HG03064 (cell line): ENCODE data around the gene ZCCHC2.

Source experiments
- ATAC-seq: cut with Tn5 transposase; IDR thresholded peaks from one replicate; pipeline ENCODE4 v1.9.1; 2021; ENCODE audit warnings: low read depth; ENCODE audit not compliant: unreplicated experiment

The ZCCHC2 gene

DNA sequence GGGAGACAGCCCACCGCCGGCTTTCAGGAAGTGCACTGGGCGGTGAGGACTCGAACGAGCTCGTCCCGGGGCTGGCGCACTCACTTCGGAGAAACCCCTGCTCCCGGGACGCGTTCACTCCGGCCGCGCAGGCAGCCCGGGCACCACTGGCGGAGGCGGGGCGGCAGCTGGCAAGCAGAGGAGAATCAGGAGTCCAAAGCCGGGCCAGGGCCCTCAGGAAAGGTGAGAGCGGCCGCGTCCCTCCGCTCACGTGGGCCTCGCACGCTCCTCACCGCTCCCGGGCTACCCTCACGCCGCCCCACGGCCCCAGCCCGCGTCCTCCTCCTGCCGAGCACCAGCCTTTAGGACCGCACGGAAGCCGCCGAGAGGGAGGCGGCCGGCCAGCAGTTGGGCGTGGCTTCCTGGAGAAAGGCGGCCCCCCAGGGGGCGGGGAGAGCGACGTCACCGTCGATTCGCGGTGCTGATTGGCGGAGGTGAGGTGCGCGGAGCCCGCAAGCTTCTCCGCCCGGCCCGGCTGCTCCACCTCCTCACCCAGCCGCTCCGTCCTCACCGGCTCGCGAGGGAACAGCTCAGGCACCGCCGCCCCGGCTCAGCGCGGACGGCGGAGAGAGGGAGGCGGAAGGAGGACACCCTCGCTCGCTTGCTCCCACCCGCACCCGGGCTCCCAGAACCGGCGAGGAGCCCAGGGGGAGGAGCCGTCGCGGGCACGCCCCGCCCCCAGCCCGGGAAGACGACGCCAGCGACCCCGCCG is at the start of gene ZCCHC2:
ZCCHC2 (plus strand) TSS at position 522 of the 751 bp plus-strand sequence. CDS start 400 bp downstream, outside the sequence.
- peak; percentile 62 for ATAC-seq

GRCh38 chr18:62479574-62479973 is 43.3 kb upstream of the ZCCHC2 start:
- ATAC-seq: no peak

- ATAC-seq: no peak
Observed at GRCh38 chr18:62480927-62481326, 41.9 kb upstream of the ZCCHC2 start.

DNA sequence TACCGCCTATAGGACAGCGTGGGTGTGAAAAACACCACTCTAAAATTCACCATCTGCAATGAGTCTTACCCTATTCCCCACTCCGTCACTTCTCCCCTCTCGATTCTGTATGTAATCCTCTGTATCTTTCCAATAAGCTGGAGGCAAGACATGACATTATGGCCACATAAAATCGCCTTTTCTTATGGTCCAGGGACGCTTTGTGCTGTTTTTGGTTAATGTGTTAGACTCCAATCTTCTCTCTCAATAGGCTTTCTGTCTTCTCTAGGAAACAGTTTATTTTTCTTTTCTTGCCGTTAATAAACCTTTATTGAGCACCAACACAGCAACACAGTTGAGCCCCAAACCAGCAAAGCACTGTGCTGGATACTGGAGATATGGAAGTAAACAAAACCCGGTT is 37.9 kb upstream of the ZCCHC2 start:
- ATAC-seq: no peak

DNA sequence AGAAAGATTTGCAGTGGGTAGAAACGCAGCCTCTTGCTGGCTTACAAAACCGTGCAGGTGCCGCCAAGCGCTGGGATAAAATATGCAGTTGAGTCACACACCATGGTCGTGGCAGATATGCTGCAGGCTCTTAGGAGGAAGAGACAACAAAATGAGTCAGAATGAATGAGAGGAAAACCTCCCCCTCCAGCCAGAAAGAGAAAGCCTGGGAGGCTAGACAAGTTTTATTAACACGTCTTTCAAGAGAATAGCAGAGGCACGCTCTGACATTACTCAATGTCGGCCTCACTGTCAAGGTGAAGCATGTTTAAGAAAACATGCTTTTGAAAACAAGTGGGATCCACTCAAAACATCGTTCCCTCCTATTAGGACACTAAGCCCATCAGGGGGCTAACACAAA is 37.1 kb upstream of the ZCCHC2 start:
- no peak for ATAC-seq

GRCh38 chr18:62486290-62486964 is 36.4 kb upstream of the ZCCHC2 start:
- ATAC-seq: no peak

- ATAC-seq: no peak
Observed at GRCh38 chr18:62487161-62487560, 35.7 kb upstream of the ZCCHC2 start.

- ATAC-seq: no peak
Observed at GRCh38 chr18:62490967-62491695, 31.7 kb upstream of the ZCCHC2 start.

DNA sequence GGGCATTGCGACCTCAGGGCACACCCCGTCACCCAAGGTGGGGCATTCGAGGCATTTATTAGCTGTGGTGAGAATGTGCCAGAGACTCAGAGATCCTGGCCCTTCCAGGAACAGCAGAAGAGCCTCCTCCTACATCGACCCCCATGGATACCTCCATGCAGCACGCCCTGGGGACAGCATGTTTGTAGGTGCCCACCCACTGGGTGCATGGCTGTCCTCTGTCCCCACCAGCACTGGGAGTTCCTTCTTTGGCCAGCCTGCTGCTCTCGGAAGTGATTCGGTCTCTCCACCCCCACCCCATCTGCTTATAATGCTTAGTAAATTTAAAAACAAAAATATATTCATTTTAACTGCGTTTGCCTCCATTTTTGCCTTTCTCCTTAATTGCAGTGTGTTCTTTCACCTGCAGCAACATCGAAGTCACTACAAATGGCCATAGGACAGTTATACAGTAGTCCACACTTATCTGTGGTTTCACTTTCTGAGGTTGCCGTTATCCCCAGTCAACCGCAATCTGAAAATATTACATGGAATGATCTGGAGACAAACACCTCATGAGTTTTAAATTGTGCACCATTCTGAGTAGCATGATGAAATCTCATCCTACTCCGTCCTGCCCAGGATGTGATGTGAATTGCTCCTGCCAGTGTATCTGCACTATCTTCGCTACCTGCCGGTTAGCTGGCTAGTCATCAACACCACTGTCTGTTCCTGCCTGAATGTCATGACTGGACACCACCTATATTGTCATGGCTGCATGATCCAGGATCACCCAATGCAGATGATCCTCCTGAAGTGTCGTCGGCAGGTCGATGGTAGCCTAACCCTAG is 29.6 kb upstream of the ZCCHC2 start:
- ATAC-seq: no peak

GRCh38 chr18:62494764-62495163 is 28.1 kb upstream of the ZCCHC2 start:
- ATAC-seq: no peak

GRCh38 chr18:62496262-62496661 is 26.6 kb upstream of the ZCCHC2 start:
- ATAC-seq: no peak

DNA sequence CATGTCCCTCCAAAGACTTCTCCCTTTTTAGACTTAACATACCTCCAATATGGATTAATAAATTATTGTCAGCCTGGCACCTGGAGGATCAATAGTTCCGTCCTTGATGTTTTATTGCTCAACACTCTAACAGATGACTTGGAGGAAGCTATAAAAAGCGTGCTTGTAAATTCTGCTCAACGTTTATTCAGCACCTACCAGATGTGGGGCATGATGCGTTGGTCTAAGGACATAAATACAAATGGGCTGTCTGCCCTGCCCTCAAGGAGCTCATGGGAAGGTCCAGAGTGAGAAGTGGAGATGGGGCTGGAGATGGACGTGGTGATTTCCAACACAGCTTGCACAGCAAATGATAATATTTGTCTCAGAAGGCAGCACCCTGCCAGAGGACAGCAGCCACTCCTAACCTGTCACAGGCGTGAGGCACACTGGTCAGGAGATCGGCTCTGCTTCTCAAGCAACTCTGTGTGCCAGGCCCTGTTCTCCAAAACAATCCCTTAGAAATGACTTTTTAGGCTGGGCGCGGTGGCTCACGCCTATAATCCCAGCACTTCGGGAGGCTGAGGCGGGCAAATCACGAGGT is 25.5 kb upstream of the ZCCHC2 start:
- no peak for ATAC-seq

GRCh38 chr18:62498616-62499262 is 24.1 kb upstream of the ZCCHC2 start:
- no peak for ATAC-seq

GRCh38 chr18:62499263-62499650 is 23.6 kb upstream of the ZCCHC2 start:
- no peak for ATAC-seq

- ATAC-seq: no peak
Observed at GRCh38 chr18:62500174-62500573, 22.7 kb upstream of the ZCCHC2 start.

DNA sequence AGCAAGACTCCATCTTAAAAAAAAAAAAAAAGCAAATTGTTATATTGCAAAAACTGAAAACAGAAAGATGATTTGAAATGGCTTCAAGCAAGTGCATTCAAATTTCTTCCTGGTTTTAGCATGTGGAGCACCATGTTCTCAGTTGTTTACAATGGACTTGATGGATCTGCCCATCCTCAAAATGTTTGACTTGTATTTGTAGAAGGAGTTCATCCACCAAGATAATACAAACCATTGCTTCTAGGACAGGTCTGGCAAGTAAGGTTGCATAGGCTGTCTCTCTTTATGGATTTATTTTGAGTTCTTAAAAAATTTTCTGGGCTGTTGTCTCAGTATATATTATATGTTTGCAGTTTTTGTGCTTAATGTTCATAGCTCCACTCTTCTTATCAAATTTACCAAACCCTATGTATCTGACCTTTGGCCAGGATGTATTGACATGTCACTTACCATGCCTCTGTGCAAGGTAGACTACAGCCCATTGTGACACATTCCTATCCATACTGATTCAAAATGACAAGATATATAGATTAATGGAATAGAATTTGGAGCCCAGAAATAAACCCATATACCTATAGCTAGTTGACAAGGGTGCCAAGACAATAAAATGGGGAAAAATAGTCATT is 21.7 kb upstream of the ZCCHC2 start:
- no peak for ATAC-seq

GRCh38 chr18:62505669-62506494 is 16.9 kb upstream of the ZCCHC2 start:
- peak; percentile 91 for ATAC-seq

DNA sequence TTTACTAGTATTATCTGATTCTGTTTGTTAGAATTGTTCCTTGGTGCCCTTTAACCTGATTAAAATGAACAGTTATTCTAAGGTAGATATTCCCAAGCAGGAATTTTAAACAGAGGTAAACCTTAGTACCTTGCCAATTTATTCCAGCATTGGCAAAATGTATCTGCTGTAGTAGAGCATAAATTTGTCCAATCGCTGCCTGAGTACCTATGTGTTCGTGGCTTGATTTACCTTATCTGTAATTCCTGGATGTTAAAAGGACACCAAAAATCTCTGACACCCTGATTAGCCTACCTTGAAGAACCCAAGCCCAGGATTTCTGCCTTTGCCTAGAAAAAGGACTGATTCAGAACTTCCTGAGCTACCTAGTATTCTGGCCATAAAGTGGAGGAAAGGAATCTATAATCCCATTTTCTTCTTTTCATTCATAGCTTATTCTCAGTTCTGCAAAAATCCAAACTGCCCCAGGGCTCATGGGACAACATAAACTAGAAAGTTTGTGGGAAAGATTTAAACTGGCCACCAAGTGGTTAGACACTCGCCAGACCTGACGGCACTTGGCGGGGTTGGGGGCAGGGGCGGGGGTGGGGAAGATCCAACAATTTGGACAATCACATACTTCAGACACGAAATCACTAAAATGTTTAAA is 16.2 kb upstream of the ZCCHC2 start:
- peak; percentile 23 for ATAC-seq
